ENCODE results near the gene CHTF18. TPM values are rescaled to one million over a fixed set of nuclear protein-coding genes. Genes with fewer than 3 reads are reported as not detected.

Gene CHTF18
- total and polyA plus RNA-seq, 9 of the 15 experiments (the other 6 are each of a cell fraction or from before 2014, with no cell fraction given): 2.5 to 123 (median 17.0) TPM

DNA sequence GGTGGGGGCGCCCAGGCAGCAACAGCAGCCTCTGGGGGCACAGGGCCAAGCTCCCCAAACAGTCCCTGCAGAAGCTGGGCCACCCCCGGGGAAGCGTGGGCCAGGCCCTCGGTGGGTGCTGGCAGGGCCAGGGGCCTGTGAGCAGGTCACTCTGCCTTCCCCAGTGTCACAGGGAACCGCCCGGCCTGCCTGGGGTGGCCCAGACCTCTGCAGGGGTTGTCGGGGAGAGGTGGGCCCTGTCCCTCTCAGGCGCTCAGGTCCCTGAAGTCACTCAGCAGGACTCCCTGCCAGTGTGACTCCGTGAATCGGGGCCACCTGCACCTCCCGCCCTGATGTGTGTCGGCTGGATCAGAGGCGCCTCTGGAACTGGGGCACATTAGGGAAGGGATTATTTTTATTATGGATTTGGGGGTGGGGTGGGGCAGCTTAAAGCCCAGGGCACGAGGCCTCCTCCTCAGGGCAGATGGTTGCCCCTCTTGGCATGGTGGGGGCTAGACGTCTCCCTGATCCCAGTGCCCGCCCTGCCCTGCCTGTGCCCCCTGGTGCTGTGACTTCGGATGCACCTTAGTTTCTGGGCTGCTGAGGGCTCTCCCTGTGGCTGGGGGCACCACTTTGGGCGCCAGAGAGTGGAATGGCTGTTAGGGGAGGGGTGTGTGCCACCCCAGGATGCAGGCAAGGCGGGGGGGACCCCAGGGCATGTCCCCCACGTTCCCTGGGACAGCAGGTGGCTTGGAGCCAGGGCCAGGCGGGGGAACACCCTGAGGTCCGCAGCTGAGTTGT, 13.4 kb downstream of the CHTF18 start:
- POLR2A ChIA-PET: interaction anchor here (0.5 to 1.6 kb wide), 4 partner anchors 12 to 18 kb away, joined by 3 to 6 read pairs (median 3); partner anchors contain the start of genes CHTF18 and RPUSD1
- 25% methylated on average over 15 of the region's 22 CpGs for WGBS (ENCODE audit: insufficient coverage, low coverage, missing lambda C conversion rate)
- no peak overlapping the region for H3K27ac ChIP-seq (ENCODE audit: extremely low read depth, low read depth, low read length)
- DNase-seq (ENCODE audit: extremely low read depth in 1 of 4, low spot score in 3 of 4) (peak in 2 of 4 experiments; percentile 13 to 20), FAIRE-seq (no peak), ATAC-seq (no peak)
- no peak overlapping the region for H2AFZ ChIP-seq (ENCODE audit: low read depth, low read length)
- CTCF ChIA-PET (ENCODE audit: low intra/inter-chr PET ratio): no interaction called here
- intact Hi-C loops (cut with micrococcal nuclease): no loop called here
- H3K36me3 ChIP-seq (ENCODE audit: control insufficient read depth, insufficient read depth, low read length): peaks cover 7% of the 10 kb centered on the region; the same call in 1 of the 3 replicates
- H3K9ac ChIP-seq (ENCODE audit: insufficient read depth in 1 of 2, low read depth in 2 of 2, low read length in 2 of 2): no peak overlapping the region
- H3K27me3 ChIP-seq (ENCODE audit: control insufficient read depth in 2 of 2, insufficient read depth in 2 of 2, low read length in 2 of 2): no peaks in the 10 kb centered on the region
- TF ChIP-seq POLR2G (IDR thresholded peaks at IDR 0.05; ENCODE audit: low read depth, low read length) (peak; percentile 73), GATA2 (CRISPR knock-in tag; IDR thresholded peaks at IDR 0.05) (no peak), HMGN3 (IDR thresholded peaks at IDR 0.05; ENCODE audit: borderline replicate concordance, extremely low read depth, insufficient read length, low read depth, low read length) (peak; percentile 5), POLR2A (conservative IDR thresholded peaks at IDR 0.05) (0 out of 2 replicates have a peak, but pooled peaks have one; percentile 8)
- TF ChIP-seq, protein P1, sequence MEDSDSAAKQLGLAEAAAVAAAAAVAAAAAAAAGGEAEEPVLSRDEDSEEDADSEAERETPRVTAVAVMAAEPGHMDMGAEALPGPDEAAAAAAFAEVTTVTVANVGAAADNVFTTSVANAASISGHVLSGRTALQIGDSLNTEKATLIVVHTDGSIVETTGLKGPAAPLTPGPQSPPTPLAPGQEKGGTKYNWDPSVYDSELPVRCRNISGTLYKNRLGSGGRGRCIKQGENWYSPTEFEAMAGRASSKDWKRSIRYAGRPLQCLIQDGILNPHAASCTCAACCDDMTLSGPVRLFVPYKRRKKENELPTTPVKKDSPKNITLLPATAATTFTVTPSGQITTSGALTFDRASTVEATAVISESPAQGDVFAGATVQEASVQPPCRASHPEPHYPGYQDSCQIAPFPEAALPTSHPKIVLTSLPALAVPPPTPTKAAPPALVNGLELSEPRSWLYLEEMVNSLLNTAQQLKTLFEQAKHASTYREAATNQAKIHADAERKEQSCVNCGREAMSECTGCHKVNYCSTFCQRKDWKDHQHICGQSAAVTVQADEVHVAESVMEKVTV (CRISPR knock-in tag; IDR thresholded peaks at IDR 0.05): no peak
- no peak overlapping the region for H3K4me3 ChIP-seq
- H3K79me2 ChIP-seq (ENCODE audit: control insufficient read depth, insufficient read depth, low read length): no peaks in the 10 kb centered on the region
- in situ Hi-C loops (cut with MboI): no loop called here
- no peak overlapping the region for H3K4me2 ChIP-seq (ENCODE audit: insufficient read depth, low read length)
- peaks cover 0 to 83% of the 10 kb centered on the region in 2 experiments; a peak in 2 of 5 replicates for H3K4me1 ChIP-seq (replicated peaks in 1 of 2; ENCODE audit: control insufficient read depth in 2 of 2, insufficient read depth in 2 of 2, low read length in 2 of 2)
- no peaks in the 10 kb centered on the region for H3K9me3 ChIP-seq (replicated peaks; ENCODE audit: control insufficient read depth, insufficient read depth, low read depth, low read length)
- no TSS peak for BruUV-seq (replicated peaks)
- no peaks in the 10 kb centered on the region for H3K9me1 ChIP-seq (ENCODE audit: control insufficient read depth, insufficient read depth, low read length)
- H4K20me1 ChIP-seq (replicated peaks; ENCODE audit: control insufficient read depth, insufficient read depth, low read length): peaks cover 11% of the 10 kb centered on the region
